ENCODE data around the gene PYHIN1.

PYHIN1 gene

GRCh38 chr1:159025043-159025442, 93.7 kb downstream of the PYHIN1 start:
- H4K20me1 ChIP-seq (ENCODE audit: insufficient read depth, low read length): no peaks in the 10 kb centered on the region
- TF ChIP-seq EZH2 (IDR thresholded peaks at IDR 0.05; ENCODE audit: borderline replicate concordance, low read length) (no peak), CTCF (IDR thresholded peaks at IDR 0.05; ENCODE audit: low read length) (no peak)
- no peak overlapping the region for H2AFZ ChIP-seq (ENCODE audit: low read length)
- H3K9me2 ChIP-seq (ENCODE audit: low read depth, low read length): no peaks in the 10 kb centered on the region
- H3F3A ChIP-seq (ENCODE audit: insufficient read depth, low read length): no peaks in the 10 kb centered on the region
- no peak overlapping the region for H3K4me2 ChIP-seq (ENCODE audit: low read length)
- H3K4me3 ChIP-seq (ENCODE audit: low read depth, low read length, poor library complexity, severe bottlenecking): no peak overlapping the region
- no peaks in the 10 kb centered on the region for H3K9me3 ChIP-seq (ENCODE audit: low read length)
- H3K27me3 ChIP-seq (ENCODE audit: insufficient read depth, low read length): no peaks in the 10 kb centered on the region
- H3K9ac ChIP-seq (ENCODE audit: low read length): no peak overlapping the region
- H3K4me1 ChIP-seq (ENCODE audit: insufficient read depth, low read length, severe bottlenecking): no peaks in the 10 kb centered on the region
- H3K27ac ChIP-seq (ENCODE audit: low read depth, low read length, poor library complexity, severe bottlenecking): no peak overlapping the region
- peaks cover 98% of the 10 kb centered on the region for H3K36me3 ChIP-seq (ENCODE audit: insufficient read depth, low read length)
- peaks cover 40% of the 10 kb centered on the region for H3K79me2 ChIP-seq (ENCODE audit: insufficient read depth, low read length)

Data from OCI-LY1 (cell line).